IMR-90 (cell line): Measurements from ENCODE around the gene NALCN. TPM values are rescaled to one million over a fixed set of nuclear protein-coding genes. Genes with fewer than 3 reads are reported as not detected.

Experiments used
- ATAC-seq: fragments of 200-7000 bp; cut with Tn5 transposase; 2 replicates; pipeline ENCODE4 v1.9.1; 2020; ENCODE audit warnings: low read depth, mild to moderate bottlenecking, moderate library complexity
- BruUV-seq: library from RNA; stranded (reverse); fragments of 400-500 nt; replicated peaks from 2 replicates; lab custom pipeline; 2021; lab: Mats Ljungman, UMichigan
- CTCF ChIA-PET: fragments of 300-600 bp; formaldehyde crosslinking; extraction: SDS; loops from one replicate; lab custom pipeline; 2021; ENCODE audit warnings: antibody characterized with exemption; lab: Yijun Ruan, JAX
- POLR2A ChIA-PET: fragments of 300-600 bp; sonication (Branson Sonifier 250); formaldehyde crosslinking; loops from one replicate; lab custom pipeline; 2022; ENCODE audit warnings: antibody characterized with exemption; ENCODE audit not compliant: unreplicated experiment; lab: Charles Lee
- DNase-seq: peaks from one replicate; pipeline ENCODE4 v3.0.0; 2013
- H2AFZ ChIP-seq: replicated peaks from 2 replicates; pipeline ENCODE3; 2013; ENCODE audit warnings: low read length, mild to moderate bottlenecking; ENCODE audit not compliant: poor library complexity
- H2AK5ac ChIP-seq: 2 replicates; pipeline ENCODE4 v1.6.1; 2013; ENCODE audit warnings: low read depth, low read length, inconsistent platforms
- H2AK9ac ChIP-seq: replicated peaks from 2 replicates; pipeline ENCODE3; 2013; ENCODE audit warnings: mild to moderate bottlenecking, low read depth, low read length, moderate library complexity; ENCODE audit not compliant: poor library complexity
- H2BK120ac ChIP-seq: 2 replicates; pipeline ENCODE4 v1.6.1; 2013; ENCODE audit warnings: low read depth, low read length, inconsistent platforms
- H2BK15ac ChIP-seq: 3 replicates; pipeline ENCODE4 v1.6.1; 2013; ENCODE audit warnings: low read depth, low read length, inconsistent platforms
- H2BK20ac ChIP-seq: 2 replicates; pipeline ENCODE4 v1.6.1; 2013; ENCODE audit warnings: low read depth, mild to moderate bottlenecking, inconsistent platforms, low read length, moderate library complexity
- H2BK5ac ChIP-seq: 2 replicates; pipeline ENCODE4 v1.6.1; 2013; ENCODE audit warnings: mild to moderate bottlenecking, low read depth, low read length, inconsistent platforms; ENCODE audit not compliant: poor library complexity, severe bottlenecking
- H3K14ac ChIP-seq: replicated peaks from 2 replicates; pipeline ENCODE4 v1.6.1; 2013; ENCODE audit warnings: low read depth, low read length, inconsistent platforms
- H3K18ac ChIP-seq: 2 replicates; pipeline ENCODE4 v1.6.1; 2013; ENCODE audit warnings: low read depth, low read length, control low read depth
- H3K23ac ChIP-seq: 2 replicates; pipeline ENCODE4 v1.6.1; 2013; ENCODE audit warnings: low read depth, low read length, inconsistent platforms
- H3K27ac ChIP-seq: 2 replicates; pipeline ENCODE4 v1.5.1; 2013; ENCODE audit warnings: mild to moderate bottlenecking, control low read depth, low read length; ENCODE audit not compliant: insufficient read depth
- H3K27me3 ChIP-seq: 2 replicates; pipeline ENCODE4 v1.6.1; 2013; ENCODE audit warnings: low read length; ENCODE audit not compliant: control insufficient read depth, insufficient read depth
- H3K36me3 ChIP-seq: 2 replicates; pipeline ENCODE4 v1.6.1; 2013; ENCODE audit warnings: low read length, mixed read lengths; ENCODE audit not compliant: control insufficient read depth, insufficient read depth
- H3K4ac ChIP-seq: 2 replicates; pipeline ENCODE4 v1.6.1; 2013; ENCODE audit warnings: low read depth, low read length, inconsistent platforms
- H3K4me1 ChIP-seq: 2 replicates; pipeline ENCODE4 v1.6.1; 2013; ENCODE audit warnings: low read length, mixed read lengths; ENCODE audit not compliant: control insufficient read depth, insufficient read depth
- H3K4me2 ChIP-seq: 2 replicates; pipeline ENCODE4 v1.6.1; 2013; ENCODE audit warnings: low read depth, mild to moderate bottlenecking, control low read depth, low read length, moderate library complexity
- H3K4me3 ChIP-seq: 2 replicates; pipeline ENCODE4 v1.5.1; 2013; ENCODE audit warnings: low read depth, mild to moderate bottlenecking, control low read depth, low read length, moderate library complexity; ENCODE audit not compliant: insufficient read depth
- H3K56ac ChIP-seq: 2 replicates; pipeline ENCODE4 v1.6.1; 2013; ENCODE audit warnings: low read length, inconsistent platforms; ENCODE audit not compliant: insufficient read depth; ENCODE audit errors: extremely low read depth
- H3K79me1 ChIP-seq, 2 experiments: 2 replicates each; pipeline ENCODE4 v1.6.1; 2013; ENCODE audit warnings: low read length in 2 of 2, inconsistent platforms in 1 of 2, low read depth in 1 of 2
- H3K9ac ChIP-seq: 2 replicates; pipeline ENCODE4 v1.6.1; 2013; ENCODE audit warnings: low read depth, low read length, control low read depth
- H3K9me1 ChIP-seq: 2 replicates; pipeline ENCODE4 v1.6.1; 2013; ENCODE audit warnings: low read length, inconsistent platforms; ENCODE audit not compliant: insufficient read depth
- H3K9me3 ChIP-seq: 2 replicates; pipeline ENCODE4 v1.6.1; 2013; ENCODE audit warnings: low read length; ENCODE audit not compliant: control insufficient read depth, insufficient read depth
- H4K20me1 ChIP-seq: 2 replicates; pipeline ENCODE4 v1.6.1; 2013; ENCODE audit warnings: low read length, inconsistent platforms; ENCODE audit not compliant: insufficient read depth
- H4K5ac ChIP-seq: 2 replicates; pipeline ENCODE4 v1.6.1; 2013; ENCODE audit warnings: mild to moderate bottlenecking, low read depth, low read length, control low read depth
- H4K8ac ChIP-seq, 2 experiments: 2 replicates each; pipeline ENCODE4 v1.6.1; 2013; ENCODE audit warnings: low read depth in 2 of 2, low read length in 2 of 2, control low read depth in 1 of 2, inconsistent platforms in 1 of 2
- H4K91ac ChIP-seq: 2 replicates; pipeline ENCODE4 v1.6.1; 2013; ENCODE audit warnings: low read depth, low read length, inconsistent platforms; ENCODE audit not compliant: insufficient read depth
- BHLHE40 ChIP-seq: fragments of 150-350 bp; IDR thresholded peaks from 2 replicates; pipeline ENCODE4 v1.6.1; 2016; ENCODE audit warnings: mild to moderate bottlenecking, low read depth, low read length
- CEBPB ChIP-seq: IDR thresholded peaks from 2 replicates; pipeline ENCODE4 v1.6.1; 2012; ENCODE audit warnings: low read depth, low read length, improper control_type of control experiment
- CHD1 ChIP-seq: IDR thresholded peaks from 2 replicates; pipeline ENCODE4 v1.6.1; 2012; ENCODE audit warnings: low read depth, low read length, improper control_type of control experiment
- FOS ChIP-seq: fragments of 150-350 bp; IDR thresholded peaks from 2 replicates; pipeline ENCODE4 v1.6.1; 2016; ENCODE audit warnings: low read depth, low read length
- MAFK ChIP-seq: IDR thresholded peaks from 2 replicates; pipeline ENCODE4 v1.6.1; 2012; ENCODE audit warnings: low read depth, low read length, improper control_type of control experiment
- MAZ ChIP-seq: IDR thresholded peaks from 2 replicates; pipeline ENCODE4 v1.6.1; 2012; ENCODE audit warnings: low read depth, mild to moderate bottlenecking, low read length, improper control_type of control experiment, moderate library complexity, borderline replicate concordance
- MXI1 ChIP-seq: IDR thresholded peaks from 2 replicates; pipeline ENCODE4 v1.6.1; 2012; ENCODE audit warnings: low read depth, mild to moderate bottlenecking, low read length, moderate library complexity, borderline replicate concordance
- NFE2L2 ChIP-seq: fragments of 150-350 bp; IDR thresholded peaks from 2 replicates; pipeline ENCODE4 v1.6.1; 2016; ENCODE audit warnings: low read depth, mild to moderate bottlenecking, low read length
- POLR2A ChIP-seq: IDR thresholded peaks from 2 replicates; pipeline ENCODE4 v1.6.1; 2012; ENCODE audit warnings: mild to moderate bottlenecking, low read depth, low read length
- RCOR1 ChIP-seq: IDR thresholded peaks from 2 replicates; pipeline ENCODE4 v1.6.1; 2012; ENCODE audit warnings: mild to moderate bottlenecking, low read length, improper control_type of control experiment; ENCODE audit not compliant: insufficient replicate concordance
- RFX5 ChIP-seq: IDR thresholded peaks from 2 replicates; pipeline ENCODE4 v1.8.0; 2012; ENCODE audit warnings: low read depth, mild to moderate bottlenecking, low read length, moderate library complexity
- WGBS, 2 experiments: methylation state at CpG; one replicate each; pipeline versions ENCODE4 v1.1.5 to v1.1.7; 2013; ENCODE audit warnings: missing lambda C conversion rate in 2 of 2; ENCODE audit not compliant: insufficient read length in 1 of 2; ENCODE audit errors: extremely low coverage in 2 of 2; 5-methylcytosine and 5-hydroxymethylcytosine counted together
- dilution Hi-C: fragments of 300-500 bp; cut with HindIII; formaldehyde crosslinking; loops from one replicate; pipeline ENCODE4 v1.14.3; 2018; ENCODE audit warnings: low sequenced_read_pairs; ENCODE audit not compliant: unreplicated experiment
- in situ Hi-C: fragments of 300-500 bp; cut with MboI; formaldehyde crosslinking; loops from 3 replicates; pipeline ENCODE4 v1.14.3; 2019; ENCODE audit warnings: low sequenced_read_pairs, inconsistent platforms, mixed read lengths
- intact Hi-C: fragments of 100-400 bp; cut with micrococcal nuclease; formaldehyde crosslinking; loops from 2 replicates; pipeline ENCODE4 v1.10.0; 2022
- polyA plus RNA-seq, 3 experiments: library from polyadenylated mRNA; depleted of rRNA; stranded (reverse); fragments of >200 nt; gene quantifications; 2 replicates each; pipeline ENCODE4 v1.2.3, GENCODE V29; 2012; ENCODE audit warnings: low replicate concordance in 1 of 3
- total RNA-seq: library from RNA; depleted of rRNA; stranded (reverse); fragments of >200 nt; gene quantifications from 2 replicates; pipeline ENCODE4 v1.2.3, GENCODE V29; 2012
- TF ChIP-seq, protein P1 (sequence below): fragments of 150-350 bp; IDR thresholded peaks from 2 replicates; pipeline ENCODE4 v1.6.1; 2017; ENCODE audit warnings: mild to moderate bottlenecking, antibody characterized with exemption, low read length, low read depth
- TF ChIP-seq, protein P2 (sequence below): conservative IDR thresholded peaks from 2 replicates; pipeline ENCODE4 v1.5.1; 2012; ENCODE audit warnings: mild to moderate bottlenecking, low read depth, low read length, improper control_type of control experiment

NALCN gene
- total and polyA plus RNA-seq, 2 of the 4 experiments (the other 2 are of a cell fraction): 2.9 to 4.8 TPM

DNA sequence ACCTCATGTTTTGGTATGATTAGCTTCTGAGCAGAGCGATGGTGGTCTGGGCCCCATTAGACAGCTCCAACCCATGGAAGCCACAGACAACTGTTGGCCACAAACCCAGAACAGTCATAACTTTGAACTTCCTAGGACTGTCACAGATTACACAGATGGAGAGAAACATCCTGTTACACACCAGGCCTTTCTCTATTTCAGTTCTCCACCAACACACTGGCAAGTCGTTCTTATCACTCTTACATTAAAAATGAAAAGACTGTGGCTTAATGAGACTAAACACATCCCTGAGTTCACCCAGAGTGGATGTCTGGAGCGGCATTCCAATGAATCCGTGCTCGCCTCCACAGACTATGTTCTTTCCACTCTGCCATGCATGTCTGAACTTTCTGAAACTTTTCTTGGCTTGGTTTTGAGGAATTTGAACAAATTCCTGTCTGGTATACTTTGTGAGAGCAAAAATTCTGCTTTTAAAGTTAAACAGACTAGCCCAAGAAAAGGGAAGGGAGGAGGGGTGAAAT, 109.1 kb downstream of the NALCN start:
- H3K27ac ChIP-seq: peak overlapping the region; percentile 19; the same call in 1 of the 2 replicates
- peak overlapping the region; percentile 81; the same call in 1 of the 2 replicates for H3K56ac ChIP-seq
- H3K9ac ChIP-seq: no peak overlapping the region
- H3K9me3 ChIP-seq: no peaks in the 10 kb centered on the region
- H4K20me1 ChIP-seq: no peaks in the 10 kb centered on the region
- ChIA-PET CTCF (no interaction called here), POLR2A (no interaction called here)
- dilution Hi-C loops (no loop called here), intact Hi-C loops (loop anchor here (1.0 to 5.0 kb wide), 3 partner anchors 90 to 448 kb away; no protein-coding TSS in a partner anchor), in situ Hi-C loops (no loop called here)
- peak overlapping the region; percentile 98 for H2AK5ac ChIP-seq
- H2AFZ ChIP-seq: peak overlapping the region; percentile 38
- H3K4me1 ChIP-seq: peaks cover 19% of the 10 kb centered on the region
- H2BK20ac ChIP-seq: peak overlapping the region; percentile 94
- no TSS peak for BruUV-seq
- no peaks in the 10 kb centered on the region for H3K36me3 ChIP-seq
- peak overlapping the region; percentile 81 for H4K91ac ChIP-seq
- H4K8ac ChIP-seq: peak overlapping the region; percentile 73 to 77; a peak in 2 of 4 replicates
- H3K23ac ChIP-seq: peak overlapping the region; percentile 36
- peaks cover 20% of the 10 kb centered on the region for H3K9me1 ChIP-seq
- H3K4me2 ChIP-seq: peak overlapping the region; percentile 11; the same call in 1 of the 2 replicates
- peak overlapping the region; percentile 37 for H2AK9ac ChIP-seq
- H3K4me3 ChIP-seq: no peak overlapping the region
- peak overlapping the region; percentile 49 for H3K14ac ChIP-seq
- H3K4ac ChIP-seq: peak overlapping the region; percentile 91
- H3K27me3 ChIP-seq: no peaks in the 10 kb centered on the region
- peak overlapping the region; percentile 59; the same call in 1 of the 2 replicates for H3K18ac ChIP-seq
- peak overlapping the region; percentile 89; the same call in 2 of the 3 replicates for H2BK15ac ChIP-seq
- DNase-seq: peak; percentile 90
- no CpG with 5 or more reads among the region's 5 CpGs for WGBS, 2 experiments
- ATAC-seq: peak; percentile 90
- TF ChIP-seq CEBPB: peak; percentile 48; the same call in 1 of the 2 replicates
- no peak for TF ChIP-seq MAZ
- TF ChIP-seq NFE2L2: no peak
- TF ChIP-seq FOS: peak; percentile 38; the same call in 1 of the 2 replicates
- TF ChIP-seq, protein P1, sequence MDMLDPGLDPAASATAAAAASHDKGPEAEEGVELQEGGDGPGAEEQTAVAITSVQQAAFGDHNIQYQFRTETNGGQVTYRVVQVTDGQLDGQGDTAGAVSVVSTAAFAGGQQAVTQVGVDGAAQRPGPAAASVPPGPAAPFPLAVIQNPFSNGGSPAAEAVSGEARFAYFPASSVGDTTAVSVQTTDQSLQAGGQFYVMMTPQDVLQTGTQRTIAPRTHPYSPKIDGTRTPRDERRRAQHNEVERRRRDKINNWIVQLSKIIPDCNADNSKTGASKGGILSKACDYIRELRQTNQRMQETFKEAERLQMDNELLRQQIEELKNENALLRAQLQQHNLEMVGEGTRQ: no peak
- no peak for TF ChIP-seq MAFK
- TF ChIP-seq RCOR1: no peak
- TF ChIP-seq, protein P2, sequence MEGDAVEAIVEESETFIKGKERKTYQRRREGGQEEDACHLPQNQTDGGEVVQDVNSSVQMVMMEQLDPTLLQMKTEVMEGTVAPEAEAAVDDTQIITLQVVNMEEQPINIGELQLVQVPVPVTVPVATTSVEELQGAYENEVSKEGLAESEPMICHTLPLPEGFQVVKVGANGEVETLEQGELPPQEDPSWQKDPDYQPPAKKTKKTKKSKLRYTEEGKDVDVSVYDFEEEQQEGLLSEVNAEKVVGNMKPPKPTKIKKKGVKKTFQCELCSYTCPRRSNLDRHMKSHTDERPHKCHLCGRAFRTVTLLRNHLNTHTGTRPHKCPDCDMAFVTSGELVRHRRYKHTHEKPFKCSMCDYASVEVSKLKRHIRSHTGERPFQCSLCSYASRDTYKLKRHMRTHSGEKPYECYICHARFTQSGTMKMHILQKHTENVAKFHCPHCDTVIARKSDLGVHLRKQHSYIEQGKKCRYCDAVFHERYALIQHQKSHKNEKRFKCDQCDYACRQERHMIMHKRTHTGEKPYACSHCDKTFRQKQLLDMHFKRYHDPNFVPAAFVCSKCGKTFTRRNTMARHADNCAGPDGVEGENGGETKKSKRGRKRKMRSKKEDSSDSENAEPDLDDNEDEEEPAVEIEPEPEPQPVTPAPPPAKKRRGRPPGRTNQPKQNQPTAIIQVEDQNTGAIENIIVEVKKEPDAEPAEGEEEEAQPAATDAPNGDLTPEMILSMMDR: no peak
- TF ChIP-seq BHLHE40: no peak
- no peak for TF ChIP-seq CHD1
- TF ChIP-seq POLR2A: no peak
- TF ChIP-seq RFX5: no peak
- no peak for TF ChIP-seq MXI1
- peak overlapping the region; percentile 33; the same call in 1 of the 2 replicates for H4K5ac ChIP-seq
- H2BK120ac ChIP-seq: peak overlapping the region; percentile 94
- H3K79me1 ChIP-seq: no peaks in the 10 kb centered on the region
- H2BK5ac ChIP-seq: peak overlapping the region; percentile 93
